B cell (primary cell): ENCODE data around the gene KCNF1.

Experiments
- CTCF ChIP-seq: fragments of 200-600 bp; IDR thresholded peaks from one replicate; pipeline ENCODE4 v1.8.0; 2022; ENCODE audit warnings: antibody characterized with exemption, mild to moderate bottlenecking
- EZH2 ChIP-seq: IDR thresholded peaks from 2 replicates; pipeline ENCODE4 v1.6.1; 2012; ENCODE audit warnings: borderline replicate concordance, low read depth, mild to moderate bottlenecking, moderate library complexity, low read length; ENCODE audit not compliant: insufficient read depth, poor library complexity, severe bottlenecking

- TF ChIP-seq CTCF (no peak), EZH2 (no peak)
Measured at GRCh38 chr2:10871978-10872377, 39.8 kb upstream of the KCNF1 start.
